GM19025 (cell line): ENCODE measurements around the gene RNASE12.
"Not testable (repeated sequence)": the region's sequence is repeated elsewhere in the genome, so short reads cannot be mapped to it uniquely, and the experiment has no call there.

Source experiments
- ATAC-seq: cut with Tn5 transposase; IDR thresholded peaks from one replicate; pipeline ENCODE4 v1.9.1; 2021; ENCODE audit warnings: mild to moderate bottlenecking, low read depth, moderate library complexity; ENCODE audit not compliant: unreplicated experiment

The RNASE12 gene

DNA sequence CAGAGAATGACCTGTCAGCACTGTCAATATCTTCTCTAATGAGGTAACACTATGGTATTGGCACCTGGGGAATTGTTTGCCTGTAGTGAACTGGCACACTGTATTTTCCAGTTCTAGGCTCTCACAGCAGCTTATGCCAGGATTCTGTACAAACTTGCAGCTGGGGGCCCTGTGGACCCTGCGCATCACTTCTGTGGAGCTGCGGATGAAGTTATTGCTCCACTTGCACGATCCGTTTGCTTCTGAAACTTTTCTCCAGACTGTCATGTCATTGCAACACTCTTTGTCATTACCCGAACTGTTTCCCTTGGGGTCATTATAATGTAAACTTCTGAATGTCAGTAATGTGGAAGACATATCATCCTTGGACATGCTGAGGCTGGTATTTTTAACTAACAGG, 7.3 kb downstream of the RNASE12 start:
- no peak for ATAC-seq

DNA sequence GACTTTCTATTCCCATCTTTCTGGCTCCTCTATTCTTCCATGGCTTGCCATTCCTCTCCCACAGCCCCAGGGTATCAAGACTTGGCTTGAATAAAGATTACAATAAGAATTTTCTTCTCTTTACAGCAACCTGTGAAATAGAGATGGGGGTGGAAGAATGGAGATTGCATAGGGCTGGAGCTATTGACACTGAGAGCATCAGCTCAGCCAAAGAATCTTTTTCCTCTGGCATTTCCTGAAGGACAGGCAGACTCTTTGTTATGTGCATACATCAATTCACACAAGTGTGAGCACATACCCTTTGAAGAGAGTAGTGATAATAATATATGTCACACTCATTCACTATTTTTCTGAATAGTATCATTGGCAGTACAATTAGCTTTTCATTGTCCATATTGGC, 8.0 kb downstream of the RNASE12 start:
- no peak for ATAC-seq

DNA sequence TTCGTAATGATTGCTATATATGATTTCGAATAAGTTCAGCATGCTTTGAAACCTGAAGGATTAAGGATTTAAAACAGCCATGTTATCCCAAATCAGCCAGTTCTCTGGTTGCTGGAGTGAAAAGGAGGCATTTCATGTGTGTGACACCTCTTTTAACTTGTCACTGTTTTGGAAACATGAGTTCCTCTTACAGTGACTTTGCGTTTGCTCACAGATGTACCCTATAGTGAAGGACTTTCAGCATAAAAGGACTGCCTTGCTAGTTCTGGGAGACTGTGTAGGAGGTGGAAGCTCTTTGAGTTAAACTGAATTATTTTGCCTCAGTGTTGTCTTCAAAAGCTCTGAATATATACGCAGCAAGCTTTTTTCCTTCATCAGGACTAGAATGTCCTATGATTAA, 10.9 kb downstream of the RNASE12 start:
- ATAC-seq: no peak

- ATAC-seq: no peak
Observed at GRCh38 chr14:20578784-20579502, 12.2 kb downstream of the RNASE12 start.

DNA sequence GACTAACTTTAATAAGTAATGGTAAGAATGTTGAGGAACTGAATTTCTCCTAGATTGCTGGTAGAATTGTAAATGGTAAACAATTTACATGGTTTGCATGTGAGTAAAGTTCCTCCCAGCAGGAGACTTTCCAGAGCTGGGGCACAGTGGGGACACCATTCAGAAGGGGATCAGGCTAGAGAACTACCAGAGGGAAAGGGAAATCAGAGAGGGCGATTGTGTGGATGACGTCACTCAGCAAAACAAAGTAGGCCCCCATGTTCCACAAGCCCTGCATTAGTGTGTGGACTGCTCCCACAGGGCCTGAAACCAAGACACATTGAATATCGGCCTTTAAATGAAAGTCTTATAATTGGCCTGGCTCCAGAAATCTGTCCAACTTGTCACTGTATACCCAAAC, 12.9 kb downstream of the RNASE12 start:
- no peak for ATAC-seq

DNA sequence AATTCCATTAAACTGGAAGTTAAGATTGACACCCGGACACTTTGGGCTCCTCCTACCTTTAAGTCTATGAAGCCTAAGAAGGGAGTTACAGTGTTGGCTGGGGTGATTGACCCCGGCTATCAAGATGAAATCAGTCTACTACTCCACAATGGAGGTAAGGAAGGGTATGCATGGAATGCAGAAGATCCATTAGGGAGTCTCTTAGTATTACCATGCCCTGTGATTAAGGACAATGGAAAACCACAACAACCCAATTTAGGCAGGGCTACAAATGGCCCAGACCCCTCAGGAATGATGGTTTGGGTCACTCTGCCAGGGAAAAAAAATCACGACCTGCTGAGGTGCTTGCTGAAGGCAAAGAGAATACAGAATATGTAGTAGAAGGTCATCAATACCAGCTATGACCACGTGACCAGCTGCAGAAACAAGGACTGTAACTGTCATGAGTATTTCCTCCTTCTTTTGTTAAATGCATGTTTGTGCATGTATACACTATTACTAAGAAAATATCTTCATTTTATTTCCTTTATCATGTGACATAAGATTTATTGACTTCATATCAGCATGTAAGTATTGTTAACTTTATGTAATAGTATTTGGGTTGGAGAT, 18.7 kb downstream of the RNASE12 start:
- ATAC-seq: not testable (repeated sequence)

DNA sequence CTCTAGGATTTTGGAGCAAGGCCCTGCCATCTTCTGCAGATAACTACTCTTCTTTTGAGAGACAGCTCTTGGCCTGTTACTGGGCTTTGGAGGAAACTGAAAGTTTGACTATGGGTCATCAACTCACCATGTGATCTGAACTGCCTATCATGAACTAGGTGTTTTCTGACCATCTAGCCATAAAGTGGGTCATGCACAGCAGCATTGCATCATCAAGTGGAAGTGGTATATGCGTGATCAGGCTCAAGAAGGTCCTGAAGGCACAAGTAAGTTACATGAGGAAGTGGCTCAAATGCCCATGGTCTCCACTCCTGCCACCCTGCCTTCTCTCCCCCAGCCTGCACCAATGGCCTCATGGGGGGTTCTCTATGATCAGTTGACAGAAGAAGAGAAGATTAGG, 20.5 kb downstream of the RNASE12 start:
- not testable (repeated sequence) for ATAC-seq

GRCh38 chr14:20569865-20570264, 21.3 kb downstream of the RNASE12 start:
- not testable (repeated sequence) for ATAC-seq

DNA sequence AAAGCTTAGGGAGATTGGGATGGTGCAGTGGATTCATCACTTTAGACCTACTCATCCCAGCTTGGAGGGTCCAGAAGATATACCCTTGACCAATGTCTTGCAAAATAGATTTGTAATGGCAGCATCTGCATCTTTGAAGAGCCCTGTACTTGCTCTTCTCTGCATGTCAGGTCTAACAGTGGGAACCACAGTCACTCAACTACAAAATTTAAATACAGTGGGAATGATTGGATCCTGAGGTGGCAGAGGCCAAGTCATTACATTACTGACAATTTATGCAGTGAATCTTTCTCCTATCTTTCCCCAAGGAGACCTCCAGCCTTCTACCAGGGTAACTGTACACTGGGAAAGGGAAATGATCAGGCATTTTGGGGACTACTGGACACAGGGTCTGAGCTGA, 22.1 kb downstream of the RNASE12 start:
- ATAC-seq: no peak

- ATAC-seq: no peak
Observed at GRCh38 chr14:20568393-20568792, 22.8 kb downstream of the RNASE12 start.

- not testable (repeated sequence) for ATAC-seq
Observed at GRCh38 chr14:20567199-20567598, 24.0 kb downstream of the RNASE12 start.

- no peak for ATAC-seq
Observed at GRCh38 chr14:20564501-20564997, 26.6 kb downstream of the RNASE12 start.

DNA sequence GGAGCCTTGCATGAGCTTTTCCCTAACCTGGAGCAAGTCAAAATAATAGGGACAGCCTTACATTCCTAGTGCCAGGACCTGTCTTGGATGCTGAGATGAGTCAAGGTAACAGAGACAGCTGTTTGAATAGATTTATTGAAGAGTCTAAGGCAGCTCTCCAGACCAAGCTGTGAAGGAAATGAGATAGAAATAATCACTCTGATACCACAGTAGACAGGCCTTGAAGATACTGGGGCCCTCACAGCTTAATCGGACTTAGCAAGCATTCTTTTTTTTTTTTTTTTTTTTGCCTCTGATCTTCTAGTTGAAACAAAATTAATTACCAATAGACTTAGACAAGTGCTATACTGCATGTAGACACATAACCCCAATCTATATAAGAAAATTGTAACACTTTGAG, 27.2 kb downstream of the RNASE12 start:
- no peak for ATAC-seq

DNA sequence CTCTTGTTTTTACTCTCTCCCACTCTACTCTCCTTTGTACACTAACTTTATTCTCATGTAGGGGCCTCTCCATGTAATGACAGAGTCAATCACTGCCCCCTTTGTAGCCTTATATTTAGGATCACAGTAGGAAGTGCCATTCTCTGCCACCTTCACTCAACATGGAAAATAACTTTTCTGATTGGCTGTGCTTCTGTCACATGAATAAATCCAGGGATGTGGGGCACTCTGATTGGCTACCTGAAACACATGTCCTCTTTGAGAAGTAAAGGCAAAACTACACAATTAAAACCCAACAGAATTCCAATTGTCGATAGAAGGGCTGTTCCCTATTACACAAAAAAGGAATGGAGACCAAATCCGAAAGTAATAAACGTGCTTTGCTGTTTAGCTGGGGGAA, 30.2 kb downstream of the RNASE12 start, which contains the start of gene RNASE9:
Gene RNASE9, minus strand, starts transcription at position 87 of the 400 bp plus-strand sequence.
- no peak for ATAC-seq

DNA sequence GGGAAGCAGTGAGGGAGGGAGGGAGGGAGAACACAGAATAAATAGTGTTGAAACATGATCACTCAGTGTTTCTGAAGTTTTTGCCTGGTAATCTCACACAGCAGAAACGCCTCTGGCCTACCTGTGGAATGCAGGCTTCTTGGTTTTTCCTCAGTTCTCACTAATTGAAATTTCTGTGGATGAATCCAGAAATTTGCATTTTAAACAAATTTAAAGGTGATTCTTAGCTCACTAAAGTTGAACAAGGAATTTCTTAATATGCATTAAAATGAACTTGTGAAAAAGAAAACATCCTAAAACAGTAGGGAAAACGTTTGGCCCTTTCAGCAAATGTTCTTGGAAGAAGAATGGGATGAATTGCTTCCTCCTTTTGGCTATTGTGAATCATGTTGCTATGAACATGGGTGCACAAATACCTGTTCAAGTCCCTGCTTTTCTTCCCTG, 31.7 kb downstream of the RNASE12 start:
- ATAC-seq: no peak

GRCh38 chr14:20557212-20557542, 34.0 kb downstream of the RNASE12 start:
- ATAC-seq: no peak

GRCh38 chr14:20556500-20557211, 34.5 kb downstream of the RNASE12 start:
- ATAC-seq: no peak

DNA sequence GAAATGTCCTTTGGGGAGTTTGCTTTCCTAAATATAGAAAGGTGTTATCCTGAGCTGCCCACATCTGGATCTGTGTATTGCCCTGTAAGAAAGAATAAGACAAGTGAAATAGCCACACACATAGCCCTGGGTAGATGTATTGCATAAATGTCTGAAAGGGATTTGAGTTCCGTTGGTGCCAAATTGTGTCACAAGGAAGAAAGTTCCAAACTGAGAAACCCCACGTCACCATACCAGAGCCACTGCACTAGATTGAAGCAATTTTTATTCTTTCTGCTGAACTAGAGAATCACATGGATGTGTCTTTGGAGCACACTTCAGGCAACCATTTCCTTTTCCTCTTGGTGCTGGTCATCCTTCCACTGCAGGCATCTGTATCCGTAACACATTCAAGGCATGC, 35.3 kb downstream of the RNASE12 start:
- no peak for ATAC-seq

GRCh38 chr14:20553024-20553423, 38.2 kb downstream of the RNASE12 start:
- no peak for ATAC-seq

DNA sequence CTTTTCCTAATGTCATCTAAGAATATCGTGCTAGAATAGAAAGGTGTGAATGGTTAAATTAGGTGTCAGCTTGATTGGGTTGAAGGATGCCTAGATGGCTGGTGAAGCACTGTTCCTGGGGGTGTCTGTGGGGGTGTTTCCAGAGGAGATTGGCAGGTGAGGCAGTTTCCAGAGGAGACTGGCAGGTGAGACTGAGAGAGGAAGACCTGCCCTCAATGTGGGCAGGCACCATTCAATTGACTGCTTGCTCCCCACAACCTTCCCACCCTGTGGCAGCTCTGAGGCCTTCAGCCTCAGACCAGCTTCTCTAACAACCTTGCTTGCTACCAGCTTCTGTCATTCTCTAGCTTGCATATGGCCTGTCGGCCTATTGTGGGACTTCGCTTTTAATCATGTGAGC, 39.6 kb downstream of the RNASE12 start:
- ATAC-seq: no peak

DNA sequence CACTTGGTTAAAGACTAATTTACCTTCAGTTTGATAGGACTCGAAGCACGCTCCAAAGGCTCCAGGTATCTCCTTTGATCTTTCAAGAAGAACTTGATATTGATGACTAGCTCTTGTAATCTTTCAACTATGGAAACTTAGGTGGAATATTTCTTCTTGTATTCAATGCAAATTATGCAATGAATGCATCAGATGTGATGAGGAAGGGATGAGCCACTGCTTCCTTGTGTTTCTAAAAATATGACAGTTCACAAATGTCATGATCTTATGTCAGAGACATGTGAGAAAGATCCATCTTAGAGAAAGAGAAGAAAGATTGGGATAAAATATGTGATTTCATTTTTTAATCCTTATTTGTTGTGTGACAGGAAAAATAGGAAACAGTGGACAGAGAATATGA, 40.2 kb downstream of the RNASE12 start:
- ATAC-seq: no peak
